ENCODE results near the gene XKR3. TPM values are rescaled to one million over a fixed set of nuclear protein-coding genes. Genes with fewer than 3 reads are reported as not detected.
"Not testable (repeated sequence)": the region's sequence is repeated elsewhere in the genome, so short reads cannot be mapped to it uniquely, and the experiment has no call there.

XKR3 gene
- total RNA-seq, 1 donor = not detected

GRCh38 chr22:16806401-16806800 lies 18.8 kb downstream of the XKR3 start:
- no peak overlapping the region for H3K4me3 ChIP-seq (ENCODE audit: low read depth, low read length)
- no peak for TF ChIP-seq CTCF (IDR thresholded peaks at IDR 0.05; ENCODE audit: insufficient read depth, low read depth, low read length)
- DNase-seq (ENCODE audit: low read depth) = no peak

GRCh38 chr22:16804882-16805281 lies 20.3 kb downstream of the XKR3 start:
- no peak for DNase-seq (ENCODE audit: low read depth)
- TF ChIP-seq CTCF (IDR thresholded peaks at IDR 0.05; ENCODE audit: insufficient read depth, low read depth, low read length) = no peak

GRCh38 chr22:16803255-16803917 lies 21.8 kb downstream of the XKR3 start:
- no peak overlapping the region for H3K4me3 ChIP-seq (ENCODE audit: low read depth, low read length)
- no peak for TF ChIP-seq CTCF (IDR thresholded peaks at IDR 0.05; ENCODE audit: insufficient read depth, low read depth, low read length)
- DNase-seq (ENCODE audit: low read depth) = no peak

More at GRCh38 chr22:16804882-16805281, 20.3 kb downstream of the XKR3 start:
- H3K4me3 ChIP-seq (ENCODE audit: low read depth, low read length) = no peak overlapping the region

GRCh38 chr22:16801571-16801970 lies 23.6 kb downstream of the XKR3 start:
- DNase-seq (ENCODE audit: low read depth) = no peak
- TF ChIP-seq CTCF (IDR thresholded peaks at IDR 0.05; ENCODE audit: insufficient read depth, low read depth, low read length) = no peak
- H3K4me3 ChIP-seq (ENCODE audit: low read depth, low read length) = no peak overlapping the region

GRCh38 chr22:16801088-16801487 lies 24.1 kb downstream of the XKR3 start:
- no peak for TF ChIP-seq CTCF (IDR thresholded peaks at IDR 0.05; ENCODE audit: insufficient read depth, low read depth, low read length)
- no peak overlapping the region for H3K4me3 ChIP-seq (ENCODE audit: low read depth, low read length)
- no peak for DNase-seq (ENCODE audit: low read depth)

GRCh38 chr22:16800358-16800757 lies 24.9 kb downstream of the XKR3 start:
- no peak for DNase-seq (ENCODE audit: low read depth)
- no peak overlapping the region for H3K4me3 ChIP-seq (ENCODE audit: low read depth, low read length)
- no peak for TF ChIP-seq CTCF (IDR thresholded peaks at IDR 0.05; ENCODE audit: insufficient read depth, low read depth, low read length)

- DNase-seq (ENCODE audit: low read depth); H3K4me3 ChIP-seq (ENCODE audit: low read depth, low read length): not testable (repeated sequence)
Measured at GRCh38 chr22:16795504-16795903, 29.7 kb downstream of the XKR3 start.
